Measurements from ENCODE around the gene ZNF462.

DNA sequence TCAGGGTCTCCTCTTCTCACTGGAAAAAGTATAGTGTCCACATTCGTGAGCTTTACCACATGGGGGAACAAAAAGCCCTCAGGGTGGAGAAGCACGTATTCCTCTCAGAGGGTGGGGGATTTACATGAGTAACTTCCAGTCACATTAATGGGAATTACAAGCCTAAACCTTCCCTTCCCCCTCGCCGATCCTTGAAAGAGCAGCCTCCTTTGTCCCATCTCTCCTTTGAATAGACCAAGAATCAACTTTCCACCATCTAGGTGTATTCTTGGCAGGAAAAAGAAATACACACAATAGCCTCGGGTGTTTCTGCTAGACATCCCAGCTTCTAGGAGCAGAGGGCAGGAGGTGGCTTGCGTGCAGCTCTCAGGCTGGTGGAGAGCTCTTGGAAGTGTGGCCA lies 144.4 kb downstream of the ZNF462 start:
- TF ChIP-seq, protein P1, sequence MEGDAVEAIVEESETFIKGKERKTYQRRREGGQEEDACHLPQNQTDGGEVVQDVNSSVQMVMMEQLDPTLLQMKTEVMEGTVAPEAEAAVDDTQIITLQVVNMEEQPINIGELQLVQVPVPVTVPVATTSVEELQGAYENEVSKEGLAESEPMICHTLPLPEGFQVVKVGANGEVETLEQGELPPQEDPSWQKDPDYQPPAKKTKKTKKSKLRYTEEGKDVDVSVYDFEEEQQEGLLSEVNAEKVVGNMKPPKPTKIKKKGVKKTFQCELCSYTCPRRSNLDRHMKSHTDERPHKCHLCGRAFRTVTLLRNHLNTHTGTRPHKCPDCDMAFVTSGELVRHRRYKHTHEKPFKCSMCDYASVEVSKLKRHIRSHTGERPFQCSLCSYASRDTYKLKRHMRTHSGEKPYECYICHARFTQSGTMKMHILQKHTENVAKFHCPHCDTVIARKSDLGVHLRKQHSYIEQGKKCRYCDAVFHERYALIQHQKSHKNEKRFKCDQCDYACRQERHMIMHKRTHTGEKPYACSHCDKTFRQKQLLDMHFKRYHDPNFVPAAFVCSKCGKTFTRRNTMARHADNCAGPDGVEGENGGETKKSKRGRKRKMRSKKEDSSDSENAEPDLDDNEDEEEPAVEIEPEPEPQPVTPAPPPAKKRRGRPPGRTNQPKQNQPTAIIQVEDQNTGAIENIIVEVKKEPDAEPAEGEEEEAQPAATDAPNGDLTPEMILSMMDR (IDR thresholded peaks at IDR 0.05) = no peak
- TF ChIP-seq SREBF2 (IDR thresholded peaks at IDR 0.05) (no peak), MAFK (IDR thresholded peaks at IDR 0.05; ENCODE audit: partially characterized antibody) (no peak), RFX5 (IDR thresholded peaks at IDR 0.05) (no peak), POLR2A (IDR thresholded peaks at IDR 0.05; ENCODE audit: low read length) (no peak), TP53 (CRISPR knock-in tag; IDR thresholded peaks at IDR 0.05) (no peak), EP300 (IDR thresholded peaks at IDR 0.05) (no peak)
- TF ChIP-seq, protein P2, sequence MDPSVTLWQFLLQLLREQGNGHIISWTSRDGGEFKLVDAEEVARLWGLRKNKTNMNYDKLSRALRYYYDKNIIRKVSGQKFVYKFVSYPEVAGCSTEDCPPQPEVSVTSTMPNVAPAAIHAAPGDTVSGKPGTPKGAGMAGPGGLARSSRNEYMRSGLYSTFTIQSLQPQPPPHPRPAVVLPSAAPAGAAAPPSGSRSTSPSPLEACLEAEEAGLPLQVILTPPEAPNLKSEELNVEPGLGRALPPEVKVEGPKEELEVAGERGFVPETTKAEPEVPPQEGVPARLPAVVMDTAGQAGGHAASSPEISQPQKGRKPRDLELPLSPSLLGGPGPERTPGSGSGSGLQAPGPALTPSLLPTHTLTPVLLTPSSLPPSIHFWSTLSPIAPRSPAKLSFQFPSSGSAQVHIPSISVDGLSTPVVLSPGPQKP (IDR thresholded peaks at IDR 0.05; ENCODE audit: low read depth, low read length) = no peak
- TF ChIP-seq, protein P3, sequence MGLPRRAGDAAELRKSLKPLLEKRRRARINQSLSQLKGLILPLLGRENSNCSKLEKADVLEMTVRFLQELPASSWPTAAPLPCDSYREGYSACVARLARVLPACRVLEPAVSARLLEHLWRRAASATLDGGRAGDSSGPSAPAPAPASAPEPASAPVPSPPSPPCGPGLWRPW (IDR thresholded peaks at IDR 0.05) = no peak
- TF ChIP-seq, protein P4, sequence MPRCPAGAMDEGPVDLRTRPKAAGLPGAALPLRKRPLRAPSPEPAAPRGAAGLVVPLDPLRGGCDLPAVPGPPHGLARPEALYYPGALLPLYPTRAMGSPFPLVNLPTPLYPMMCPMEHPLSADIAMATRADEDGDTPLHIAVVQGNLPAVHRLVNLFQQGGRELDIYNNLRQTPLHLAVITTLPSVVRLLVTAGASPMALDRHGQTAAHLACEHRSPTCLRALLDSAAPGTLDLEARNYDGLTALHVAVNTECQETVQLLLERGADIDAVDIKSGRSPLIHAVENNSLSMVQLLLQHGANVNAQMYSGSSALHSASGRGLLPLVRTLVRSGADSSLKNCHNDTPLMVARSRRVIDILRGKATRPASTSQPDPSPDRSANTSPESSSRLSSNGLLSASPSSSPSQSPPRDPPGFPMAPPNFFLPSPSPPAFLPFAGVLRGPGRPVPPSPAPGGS (IDR thresholded peaks at IDR 0.05) = no peak
